ENCODE data around the gene EPOP. TPM values are rescaled to one million over a fixed set of nuclear protein-coding genes. Genes with fewer than 3 reads are reported as not detected.

EPOP gene
- total RNA-seq, 1 experiment from 2014 or later = 12.6 TPM

GRCh38 chr17:38720941-38721340 is 46.2 kb upstream of the EPOP start:
- ATAC-seq (no peak), DNase-seq (no peak)
- Histone ChIP-seq H3K9ac (ENCODE audit: low read length) (no peak overlapping the region), H4K20me1 (ENCODE audit: low read length) (no peaks in the 10 kb centered on the region), H3K27ac (ENCODE audit: low read length) (no peak overlapping the region), H3K9me3 (ENCODE audit: low read length) (no peaks in the 10 kb centered on the region), H3F3A (ENCODE audit: low read length, unreplicated experiment) (no peaks in the 10 kb centered on the region), H3K79me2 (ENCODE audit: low read length) (no peaks in the 10 kb centered on the region), H3K4me1 (ENCODE audit: insufficient read depth, low read length) (no peaks in the 10 kb centered on the region), H3K4me2 (ENCODE audit: low read length) (no peak overlapping the region), H3K36me3 (ENCODE audit: low read depth, low read length) (no peaks in the 10 kb centered on the region), H3K27me3 (ENCODE audit: low read length) (no peaks in the 10 kb centered on the region), H2AFZ (ENCODE audit: low read length) (no peak overlapping the region), H3K9me2 (replicated peaks; ENCODE audit: low read length) (no peaks in the 10 kb centered on the region), H3K4me3 (ENCODE audit: low read length) (no peak overlapping the region)
- TF ChIP-seq, protein P1, sequence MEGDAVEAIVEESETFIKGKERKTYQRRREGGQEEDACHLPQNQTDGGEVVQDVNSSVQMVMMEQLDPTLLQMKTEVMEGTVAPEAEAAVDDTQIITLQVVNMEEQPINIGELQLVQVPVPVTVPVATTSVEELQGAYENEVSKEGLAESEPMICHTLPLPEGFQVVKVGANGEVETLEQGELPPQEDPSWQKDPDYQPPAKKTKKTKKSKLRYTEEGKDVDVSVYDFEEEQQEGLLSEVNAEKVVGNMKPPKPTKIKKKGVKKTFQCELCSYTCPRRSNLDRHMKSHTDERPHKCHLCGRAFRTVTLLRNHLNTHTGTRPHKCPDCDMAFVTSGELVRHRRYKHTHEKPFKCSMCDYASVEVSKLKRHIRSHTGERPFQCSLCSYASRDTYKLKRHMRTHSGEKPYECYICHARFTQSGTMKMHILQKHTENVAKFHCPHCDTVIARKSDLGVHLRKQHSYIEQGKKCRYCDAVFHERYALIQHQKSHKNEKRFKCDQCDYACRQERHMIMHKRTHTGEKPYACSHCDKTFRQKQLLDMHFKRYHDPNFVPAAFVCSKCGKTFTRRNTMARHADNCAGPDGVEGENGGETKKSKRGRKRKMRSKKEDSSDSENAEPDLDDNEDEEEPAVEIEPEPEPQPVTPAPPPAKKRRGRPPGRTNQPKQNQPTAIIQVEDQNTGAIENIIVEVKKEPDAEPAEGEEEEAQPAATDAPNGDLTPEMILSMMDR (conservative IDR thresholded peaks at IDR 0.05; ENCODE audit: low read depth, low read length) = no peak
- no peak for TF ChIP-seq EZH2 (IDR thresholded peaks at IDR 0.05; ENCODE audit: low read length, unreplicated experiment)
- TF ChIP-seq EZH2phosphoT487 (IDR thresholded peaks at IDR 0.05; ENCODE audit: borderline replicate concordance, low read length) = no peak
- intact Hi-C loops (cut with micrococcal nuclease) = no loop called here
- BruUV-seq (replicated peaks) = no TSS peak
- CTCF ChIA-PET = interaction anchor here (0.6 kb wide), 1 partner anchor 36 kb away, joined by 6 read pairs; no protein-coding TSS in a partner anchor
- POLR2A ChIA-PET (ENCODE audit: unreplicated experiment) = no interaction called here

- CTCF ChIA-PET = interaction anchor here (0.6 kb wide), 1 partner anchor 36 kb away, joined by 6 read pairs; no protein-coding TSS in a partner anchor
- DNase-seq (no peak), ATAC-seq (no peak)
- no peaks in the 10 kb centered on the region for H3K27me3 ChIP-seq (ENCODE audit: low read length)
- no peak overlapping the region for H3K4me3 ChIP-seq (ENCODE audit: low read length)
- no peaks in the 10 kb centered on the region for H3K9me3 ChIP-seq (ENCODE audit: low read length)
- no peak overlapping the region for H3K4me2 ChIP-seq (ENCODE audit: low read length)
- H3K9ac ChIP-seq (ENCODE audit: low read length) = no peak overlapping the region
- no peak overlapping the region for H3K27ac ChIP-seq (ENCODE audit: low read length)
- TF ChIP-seq, protein P1 (conservative IDR thresholded peaks at IDR 0.05; ENCODE audit: low read depth, low read length) = no peak
- no peak for TF ChIP-seq EZH2phosphoT487 (IDR thresholded peaks at IDR 0.05; ENCODE audit: borderline replicate concordance, low read length)
- no peak for TF ChIP-seq EZH2 (IDR thresholded peaks at IDR 0.05; ENCODE audit: low read length, unreplicated experiment)
- intact Hi-C loops (cut with micrococcal nuclease) = no loop called here
- no peaks in the 10 kb centered on the region for H3K79me2 ChIP-seq (ENCODE audit: low read length)
- H2AFZ ChIP-seq (ENCODE audit: low read length) = no peak overlapping the region
- no TSS peak for BruUV-seq (replicated peaks)
- no peaks in the 10 kb centered on the region for H3K36me3 ChIP-seq (ENCODE audit: low read depth, low read length)
- no peaks in the 10 kb centered on the region for H3K9me2 ChIP-seq (replicated peaks; ENCODE audit: low read length)
- H3F3A ChIP-seq (ENCODE audit: low read length, unreplicated experiment) = no peaks in the 10 kb centered on the region
- POLR2A ChIA-PET (ENCODE audit: unreplicated experiment) = no interaction called here
- H3K4me1 ChIP-seq (ENCODE audit: insufficient read depth, low read length) = no peaks in the 10 kb centered on the region
- no peaks in the 10 kb centered on the region for H4K20me1 ChIP-seq (ENCODE audit: low read length)
These were observed 45.3 kb upstream of the EPOP start for GRCh38 chr17:38719943-38720641.

GRCh38 chr17:38719289-38719942 is 44.7 kb upstream of the EPOP start:
- no peak overlapping the region for H3K27ac ChIP-seq (ENCODE audit: low read length)

More at GRCh38 chr17:38719289-38719942, 44.7 kb upstream of the EPOP start:
- DNase-seq = no peak
- no peak overlapping the region for H2AFZ ChIP-seq (ENCODE audit: low read length)
- intact Hi-C loops (cut with micrococcal nuclease) = no loop called here
- no peaks in the 10 kb centered on the region for H3F3A ChIP-seq (ENCODE audit: low read length, unreplicated experiment)
- ATAC-seq = no peak
- H3K4me3 ChIP-seq (ENCODE audit: low read length) = no peak overlapping the region
- H3K27me3 ChIP-seq (ENCODE audit: low read length) = no peaks in the 10 kb centered on the region
- ChIA-PET POLR2A (ENCODE audit: unreplicated experiment) (no interaction called here), CTCF (no interaction called here)
- TF ChIP-seq, protein P1 (conservative IDR thresholded peaks at IDR 0.05; ENCODE audit: low read depth, low read length) = no peak
- no peak for TF ChIP-seq EZH2phosphoT487 (IDR thresholded peaks at IDR 0.05; ENCODE audit: borderline replicate concordance, low read length)
- no peak for TF ChIP-seq EZH2 (IDR thresholded peaks at IDR 0.05; ENCODE audit: low read length, unreplicated experiment)
- H3K9ac ChIP-seq (ENCODE audit: low read length) = no peak overlapping the region
- no peaks in the 10 kb centered on the region for H3K9me3 ChIP-seq (ENCODE audit: low read length)
- H3K36me3 ChIP-seq (ENCODE audit: low read depth, low read length) = no peaks in the 10 kb centered on the region
- H3K4me1 ChIP-seq (ENCODE audit: insufficient read depth, low read length) = no peaks in the 10 kb centered on the region
- no peaks in the 10 kb centered on the region for H3K9me2 ChIP-seq (replicated peaks; ENCODE audit: low read length)
- H3K4me2 ChIP-seq (ENCODE audit: low read length) = no peak overlapping the region
- no peaks in the 10 kb centered on the region for H4K20me1 ChIP-seq (ENCODE audit: low read length)
- H3K79me2 ChIP-seq (ENCODE audit: low read length) = no peaks in the 10 kb centered on the region
- no TSS peak for BruUV-seq (replicated peaks)
